Retina (tissue), 1 donor: ENCODE data around the gene MYO18B.

Experiments used
- DNase-seq: peaks from one replicate; pipeline ENCODE4 v3.0.0-alpha.2; 2016

The MYO18B gene

GRCh38 chr22:26057731-26058130 is 315.7 kb downstream of the MYO18B start:
- no peak for DNase-seq

GRCh38 chr22:26064048-26064447 is 322.1 kb downstream of the MYO18B start:
- no peak for DNase-seq

GRCh38 chr22:26065847-26066246 is 323.9 kb downstream of the MYO18B start:
- no peak for DNase-seq

- peak; percentile 84 for DNase-seq
These were observed 324.5 kb downstream of the MYO18B start for GRCh38 chr22:26066534-26066933.

- no peak for DNase-seq
These were observed 326.6 kb downstream of the MYO18B start for GRCh38 chr22:26068571-26068970.

- DNase-seq: no peak
These were observed 330.6 kb downstream of the MYO18B start for GRCh38 chr22:26072621-26073020.

- no peak for DNase-seq
These were observed 333.3 kb downstream of the MYO18B start for GRCh38 chr22:26075251-26075650.

- DNase-seq: no peak
These were observed 337.0 kb downstream of the MYO18B start for GRCh38 chr22:26079009-26079408.
